ENCODE data around the gene SNRPF. TPM values are rescaled to one million over a fixed set of nuclear protein-coding genes. Genes with fewer than 3 reads are reported as not detected.
A peak's percentile ranks its signal among the peaks of the same experiment; 100 is the strongest.
"Not testable (repeated sequence)": the region's sequence is repeated elsewhere in the genome, so short reads cannot be mapped to it uniquely, and the experiment has no call there.

SNRPF gene
- polyA plus RNA-seq, 2 of the 4 experiments (the other 2 are of a cell fraction), result 66.3 to 204 TPM

DNA sequence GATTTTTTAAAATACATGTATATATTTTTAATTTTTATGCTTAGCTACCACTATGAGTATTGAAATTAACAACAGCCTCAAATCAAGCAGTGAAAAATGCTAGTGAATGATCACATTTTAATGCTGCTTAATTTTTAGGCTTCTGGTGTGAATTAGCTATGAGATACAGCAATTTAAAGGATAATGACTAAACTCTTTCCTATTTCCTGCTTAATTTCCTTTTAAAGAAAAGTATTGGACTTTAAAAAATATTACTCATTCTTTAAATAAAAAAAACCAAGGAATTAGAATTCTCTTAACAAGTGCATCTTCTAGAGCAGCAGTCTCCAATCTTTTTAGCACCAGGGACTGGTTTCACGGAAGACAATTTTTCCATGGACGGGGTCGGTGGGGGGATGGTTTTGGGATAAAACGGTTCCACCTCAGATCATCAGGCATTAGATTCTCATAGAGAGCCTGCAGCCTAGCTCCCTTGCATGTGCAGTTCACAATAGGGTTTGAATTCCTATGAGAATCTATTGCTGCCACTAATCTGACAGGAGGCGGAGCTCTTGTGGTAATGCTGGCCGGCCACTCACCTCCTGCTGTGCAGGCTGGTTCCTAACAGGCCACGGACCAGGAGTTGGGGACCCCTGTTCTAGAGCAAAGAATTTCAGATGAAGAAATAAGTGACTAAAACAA lies 49.6 kb upstream of the SNRPF start:
- Histone ChIP-seq H3K27ac (peak overlapping the region; percentile 72 to 98; a peak in 5 of 6 replicates), H3K4me2 (no peak overlapping the region), H3K4me1 (peaks cover 39% of the 10 kb centered on the region), H3K4me3 (no peak overlapping the region), H3K9me3 (peaks cover 12% of the 10 kb centered on the region; the same call in 1 of the 3 replicates)
- WGBS (ENCODE audit: missing lambda C conversion rate), result 96% methylated on average over 7 of the region's 7 CpGs
- no peak for ATAC-seq
- CTCF ChIA-PET, result interaction anchor here (1.0 to 2.9 kb wide), 5 partner anchors 13 to 234 kb away, joined by 3 to 18 read pairs (median 4); partner anchors contain the start of gene NTN4
- POLR2A ChIA-PET, result no interaction called here
- no peak for DNase-seq (ENCODE audit: low read depth in 1 of 2, low spot score in 1 of 2)
- TF ChIP-seq JUN (IDR thresholded peaks at IDR 0.05), result no peak
- TF ChIP-seq NPAS2 (CRISPR knock-in tag; IDR thresholded peaks at IDR 0.05; ENCODE audit: borderline replicate concordance), result no peak
- no peak for TF ChIP-seq POLR2AphosphoS2 (conservative IDR thresholded peaks at IDR 0.05; ENCODE audit: low read length)
- TF ChIP-seq E2F6 (IDR thresholded peaks at IDR 0.05; ENCODE audit: borderline replicate concordance, low read depth), result no peak
- no peak for FAIRE-seq

- DNase-seq (ENCODE audit: low read depth in 1 of 2, low spot score in 1 of 2) (no peak), ATAC-seq (no peak), FAIRE-seq (no peak)
- Histone ChIP-seq H3K9me3 (peaks cover 12% of the 10 kb centered on the region; the same call in 1 of the 3 replicates), H3K4me1 (peaks cover 29% of the 10 kb centered on the region), H3K4me2 (no peak overlapping the region), H3K4me3 (no peak overlapping the region), H3K27ac (peak overlapping the region; percentile 18 to 64; a peak in 4 of 6 replicates)
- 74% methylated on average over 2 of the region's 2 CpGs for WGBS (ENCODE audit: missing lambda C conversion rate)
- POLR2A ChIA-PET, result interaction anchor here (1.1 kb wide), 1 partner anchor 21 kb away, joined by 3 read pairs; no protein-coding TSS in a partner anchor
- TF ChIP-seq CEBPB (IDR thresholded peaks at IDR 0.05) (no peak), EHMT2 (IDR thresholded peaks at IDR 0.05; ENCODE audit: low read depth) (no peak), TFCP2L1 (CRISPR knock-in tag; IDR thresholded peaks at IDR 0.05) (no peak), ZFP36 (IDR thresholded peaks at IDR 0.05; ENCODE audit: borderline replicate concordance, partially characterized antibody) (no peak), CBX8 (IDR thresholded peaks at IDR 0.05) (no peak), ZSCAN20 (CRISPR knock-in tag; IDR thresholded peaks at IDR 0.05) (no peak), FOSL2 (IDR thresholded peaks at IDR 0.05) (no peak), FOSL2 (CRISPR knock-in tag; IDR thresholded peaks at IDR 0.05) (no peak), HOXA7 (CRISPR knock-in tag; IDR thresholded peaks at IDR 0.05) (no peak), MYC (IDR thresholded peaks at IDR 0.05; ENCODE audit: borderline replicate concordance, low read length) (no peak), CHD4 (IDR thresholded peaks at IDR 0.05; ENCODE audit: borderline replicate concordance) (no peak), MAZ (IDR thresholded peaks at IDR 0.05; ENCODE audit: borderline replicate concordance, low read depth, low read length) (no peak), FOSB (CRISPR knock-in tag; IDR thresholded peaks at IDR 0.05) (no peak), KDM1A (IDR thresholded peaks at IDR 0.05; ENCODE audit: low read depth) (no peak), JUNB (IDR thresholded peaks at IDR 0.05) (no peak), CBX2 (IDR thresholded peaks at IDR 0.05; ENCODE audit: borderline replicate concordance, low read depth) (no peak)
- TF ChIP-seq, protein P1, sequence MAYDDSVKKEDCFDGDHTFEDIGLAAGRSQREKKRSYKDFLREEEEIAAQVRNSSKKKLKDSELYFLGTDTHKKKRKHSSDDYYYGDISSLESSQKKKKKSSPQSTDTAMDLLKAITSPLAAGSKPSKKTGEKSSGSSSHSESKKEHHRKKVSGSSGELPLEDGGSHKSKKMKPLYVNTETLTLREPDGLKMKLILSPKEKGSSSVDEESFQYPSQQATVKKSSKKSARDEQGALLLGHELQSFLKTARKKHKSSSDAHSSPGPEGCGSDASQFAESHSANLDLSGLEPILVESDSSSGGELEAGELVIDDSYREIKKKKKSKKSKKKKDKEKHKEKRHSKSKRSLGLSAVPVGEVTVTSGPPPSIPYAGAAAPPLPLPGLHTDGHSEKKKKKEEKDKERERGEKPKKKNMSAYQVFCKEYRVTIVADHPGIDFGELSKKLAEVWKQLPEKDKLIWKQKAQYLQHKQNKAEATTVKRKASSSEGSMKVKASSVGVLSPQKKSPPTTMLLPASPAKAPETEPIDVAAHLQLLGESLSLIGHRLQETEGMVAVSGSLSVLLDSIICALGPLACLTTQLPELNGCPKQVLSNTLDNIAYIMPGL (CRISPR knock-in tag; IDR thresholded peaks at IDR 0.05; ENCODE audit: borderline replicate concordance), result no peak
- CTCF ChIA-PET, result interaction anchor here (0.7 to 2.9 kb wide), 6 partner anchors 11 to 236 kb away, joined by 3 to 18 read pairs (median 3); no protein-coding TSS in a partner anchor
These were observed 48.3 kb upstream of the SNRPF start for GRCh38 chr12:95810411-95810810.

GRCh38 chr12:95812155-95812554 lies 46.6 kb upstream of the SNRPF start:
- CTCF ChIA-PET, result interaction anchor here (0.9 to 8.6 kb wide), 5 partner anchors 36 to 233 kb away, joined by 3 to 132 read pairs (median 5); no protein-coding TSS in a partner anchor
- FAIRE-seq; H3K4me2 ChIP-seq; DNase-seq (ENCODE audit: low read depth in 1 of 2, low spot score in 1 of 2); H3K4me3 ChIP-seq; POLR2A ChIA-PET; TF ChIP-seq FOSL2 (IDR thresholded peaks at IDR 0.05): not testable (repeated sequence)
- 75% methylated on average over 4 of the region's 4 CpGs for WGBS (ENCODE audit: missing lambda C conversion rate)
- peaks cover 20% of the 10 kb centered on the region for H3K4me1 ChIP-seq
- peak; percentile 68 for TF ChIP-seq FOSL2 (CRISPR knock-in tag; IDR thresholded peaks at IDR 0.05)
- peaks cover 12% of the 10 kb centered on the region; the same call in 1 of the 3 replicates for H3K9me3 ChIP-seq
- H3K27ac ChIP-seq, result peak overlapping the region; percentile 30 to 65; a peak in 5 of 6 replicates
- ATAC-seq, result peak in 1 of 2 experiments; percentile 43; a peak in 2 of 6 replicates

All from A549 (cell line).